Karpas-422 (cell line): Measurements from ENCODE around the gene GRM4. TPM values are rescaled to one million over a fixed set of nuclear protein-coding genes. Genes with fewer than 3 reads are reported as not detected.

Experiments used
- DNase-seq: peaks from one replicate; pipeline ENCODE4 v3.0.0-alpha.2; 2015
- H2AFZ ChIP-seq: fragments of 200-600 bp; sonication (generic); 2 replicates; pipeline ENCODE4 v1.6.1; 2014; ENCODE audit warnings: antibody characterized with exemption, low read length, mixed read lengths
- H3K27ac ChIP-seq: fragments of 200-600 bp; sonication (generic); 2 replicates; pipeline ENCODE4 v1.5.1; 2014; ENCODE audit warnings: mild to moderate bottlenecking, low read length, moderate library complexity
- H3K27me3 ChIP-seq: fragments of 200-600 bp; sonication (generic); 2 replicates; pipeline ENCODE4 v1.6.1; 2014; ENCODE audit warnings: low read length, mixed read lengths
- H3K36me3 ChIP-seq: fragments of 200-600 bp; sonication (generic); 2 replicates; pipeline ENCODE4 v1.6.1; 2014; ENCODE audit warnings: low read length, mixed read lengths; ENCODE audit not compliant: insufficient read depth
- H3K4me1 ChIP-seq: fragments of 200-600 bp; sonication (generic); 2 replicates; pipeline ENCODE4 v1.6.1; 2014; ENCODE audit warnings: mild to moderate bottlenecking, low read length, mixed read lengths
- H3K4me2 ChIP-seq: fragments of 200-600 bp; sonication (generic); 2 replicates; pipeline ENCODE4 v1.6.1; 2014; ENCODE audit warnings: low read length, low read depth, mild to moderate bottlenecking; ENCODE audit not compliant: poor library complexity, severe bottlenecking
- H3K4me3 ChIP-seq: fragments of 200-600 bp; sonication (generic); 2 replicates; pipeline ENCODE4 v1.5.1; 2014; ENCODE audit warnings: mild to moderate bottlenecking, antibody characterized with exemption, low read length, mixed read lengths
- H3K79me2 ChIP-seq: fragments of 200-600 bp; sonication (generic); 2 replicates; pipeline ENCODE4 v1.6.1; 2014; ENCODE audit warnings: mild to moderate bottlenecking, low read length, mixed read lengths
- H3K9ac ChIP-seq: fragments of 200-600 bp; sonication (generic); 2 replicates; pipeline ENCODE4 v1.6.0; 2014; ENCODE audit warnings: low read length
- H3K9me2 ChIP-seq: fragments of 200-600 bp; sonication (generic), shearing (Covaris generic); replicated peaks from 2 replicates; pipeline ENCODE4 v1.6.0; 2014; ENCODE audit warnings: mild to moderate bottlenecking, low read length, moderate library complexity; ENCODE audit not compliant: insufficient read depth
- H3K9me3 ChIP-seq: fragments of 300-700, 200-600 bp; sonication (generic); 2 replicates; pipeline ENCODE4 v1.6.1; 2014; ENCODE audit warnings: low read length, mixed read lengths
- H4K20me1 ChIP-seq: fragments of 200-600 bp; sonication (generic); 2 replicates; pipeline ENCODE4 v1.6.1; 2014; ENCODE audit warnings: mild to moderate bottlenecking, antibody characterized with exemption, low read length, low read depth; ENCODE audit not compliant: insufficient read depth
- total RNA-seq: library from RNA; depleted of rRNA; stranded (reverse); fragments of >200 nt; shearing (Covaris generic); gene quantifications from 2 replicates; pipeline ENCODE4 v1.2.3, GENCODE V29; 2014; ENCODE audit warnings: low replicate concordance

GRM4 gene
- total RNA-seq, 1 experiment from 2014 or later, result not detected

DNA sequence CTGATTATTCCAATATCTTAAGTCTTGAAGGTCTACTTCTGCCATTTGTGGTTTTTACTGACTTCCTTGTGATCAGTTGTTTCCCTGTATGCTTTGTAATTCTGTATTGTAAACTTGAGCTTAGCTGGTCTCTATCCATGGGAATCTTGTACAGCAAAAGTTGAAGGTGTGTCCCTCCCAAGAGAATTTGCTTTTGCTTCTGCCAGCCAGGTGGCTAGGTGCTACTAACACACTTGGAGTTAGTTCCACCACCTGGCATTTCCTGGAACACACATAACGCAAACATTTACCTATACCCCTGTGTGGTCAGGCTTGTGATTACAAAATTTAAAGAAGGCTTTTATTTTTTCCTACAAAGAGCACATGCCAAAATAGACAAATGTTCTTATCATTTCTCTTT lies 141.2 kb downstream of the GRM4 start:
- no peaks in the 10 kb centered on the region for H3K36me3 ChIP-seq

DNA sequence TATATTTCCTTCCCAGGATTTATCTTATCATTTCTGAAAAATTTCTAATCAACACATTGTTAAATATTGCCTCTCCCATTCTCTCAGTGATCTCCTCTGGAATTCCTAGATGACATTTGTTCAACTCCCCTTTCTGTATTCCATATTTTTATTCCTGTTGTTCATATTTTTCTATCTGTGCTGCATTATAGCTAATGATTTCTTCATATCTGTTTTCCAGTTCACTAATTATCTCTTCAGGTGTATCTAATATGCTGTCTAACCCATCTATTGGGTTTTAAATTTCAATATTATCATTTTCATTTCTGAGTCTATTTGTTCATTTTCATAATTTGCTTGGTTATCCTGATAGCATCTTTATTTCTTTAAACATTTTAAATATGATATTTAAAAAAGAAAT lies 141.9 kb downstream of the GRM4 start:
- no peaks in the 10 kb centered on the region for H4K20me1 ChIP-seq
- H3K27me3 ChIP-seq, result no peaks in the 10 kb centered on the region
- no peak overlapping the region for H3K27ac ChIP-seq
- no peaks in the 10 kb centered on the region for H3K4me1 ChIP-seq
- no peaks in the 10 kb centered on the region for H3K9me3 ChIP-seq
- H3K79me2 ChIP-seq, result no peaks in the 10 kb centered on the region
- H3K9me2 ChIP-seq, result no peaks in the 10 kb centered on the region
- no peak for DNase-seq
- no peaks in the 10 kb centered on the region for H3K36me3 ChIP-seq
- no peak overlapping the region for H3K4me2 ChIP-seq
- H2AFZ ChIP-seq, result no peak overlapping the region
- H3K9ac ChIP-seq, result no peak overlapping the region
- no peak overlapping the region for H3K4me3 ChIP-seq

More for the DNA sequence above, 141.2 kb downstream of the GRM4 start:
- no peaks in the 10 kb centered on the region for H3K27me3 ChIP-seq
- no peaks in the 10 kb centered on the region for H3K9me2 ChIP-seq
- H2AFZ ChIP-seq, result no peak overlapping the region
- no peaks in the 10 kb centered on the region for H4K20me1 ChIP-seq
- H3K27ac ChIP-seq, result no peak overlapping the region
- no peak for DNase-seq
- H3K4me2 ChIP-seq, result no peak overlapping the region
- H3K79me2 ChIP-seq, result no peaks in the 10 kb centered on the region
- H3K4me3 ChIP-seq, result no peak overlapping the region
- no peak overlapping the region for H3K9ac ChIP-seq
- H3K9me3 ChIP-seq, result no peaks in the 10 kb centered on the region
- H3K4me1 ChIP-seq, result no peaks in the 10 kb centered on the region

DNA sequence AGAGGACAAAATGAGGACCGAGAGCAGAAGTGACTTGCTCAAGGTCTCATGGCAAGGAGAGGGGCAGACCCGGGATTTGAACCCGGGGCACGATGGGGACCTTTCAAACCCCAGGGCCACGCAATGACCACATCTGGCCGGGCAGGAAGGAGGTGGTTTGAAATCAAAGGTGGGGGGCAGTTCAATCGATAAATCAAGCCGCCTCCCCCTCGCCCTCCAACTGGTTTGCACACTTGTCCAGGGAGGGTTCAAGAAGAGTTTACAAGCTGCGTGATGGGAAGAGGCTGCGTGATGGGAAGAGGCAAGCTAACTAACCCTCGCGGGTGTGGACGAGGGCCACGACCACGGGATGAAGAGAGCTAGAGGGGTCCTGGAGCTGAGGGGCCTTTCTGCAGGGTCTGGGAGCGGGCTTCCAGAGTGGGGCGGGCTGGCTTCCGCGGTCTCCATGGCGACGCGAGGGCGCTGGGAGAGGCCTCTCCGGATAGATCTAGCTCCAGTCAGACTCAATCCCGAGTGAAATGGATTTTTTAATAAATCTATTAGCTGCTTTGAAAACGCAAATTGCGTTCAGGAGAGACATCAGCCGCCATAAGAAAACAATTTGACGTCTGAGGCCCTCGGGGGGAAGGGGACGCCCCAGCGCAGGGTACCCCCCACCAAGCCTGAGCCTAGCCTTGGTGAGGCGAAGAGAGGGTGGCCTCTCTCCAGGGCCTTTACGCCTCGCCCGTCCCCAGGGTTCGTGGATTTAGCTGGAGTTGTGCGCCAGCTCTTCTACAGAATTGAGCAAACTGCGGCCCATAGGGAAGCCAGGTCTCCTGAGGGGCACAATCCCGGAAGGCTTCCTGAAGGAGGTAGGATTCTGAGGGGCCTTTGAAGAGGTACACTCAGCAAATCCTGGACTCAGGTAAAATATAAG lies 143.9 kb downstream of the GRM4 start:
- Histone ChIP-seq H3K36me3 (no peaks in the 10 kb centered on the region), H3K27ac (no peak overlapping the region), H3K79me2 (no peaks in the 10 kb centered on the region), H3K9ac (no peak overlapping the region), H3K27me3 (no peaks in the 10 kb centered on the region), H3K4me1 (no peaks in the 10 kb centered on the region), H3K9me2 (no peaks in the 10 kb centered on the region), H3K4me2 (no peak overlapping the region), H2AFZ (no peak overlapping the region), H3K9me3 (0 out of 2 replicates have a peak, but pooled peaks cover 5% of the 10 kb centered on the region), H4K20me1 (no peaks in the 10 kb centered on the region), H3K4me3 (no peak overlapping the region)
- DNase-seq, result no peak

DNA sequence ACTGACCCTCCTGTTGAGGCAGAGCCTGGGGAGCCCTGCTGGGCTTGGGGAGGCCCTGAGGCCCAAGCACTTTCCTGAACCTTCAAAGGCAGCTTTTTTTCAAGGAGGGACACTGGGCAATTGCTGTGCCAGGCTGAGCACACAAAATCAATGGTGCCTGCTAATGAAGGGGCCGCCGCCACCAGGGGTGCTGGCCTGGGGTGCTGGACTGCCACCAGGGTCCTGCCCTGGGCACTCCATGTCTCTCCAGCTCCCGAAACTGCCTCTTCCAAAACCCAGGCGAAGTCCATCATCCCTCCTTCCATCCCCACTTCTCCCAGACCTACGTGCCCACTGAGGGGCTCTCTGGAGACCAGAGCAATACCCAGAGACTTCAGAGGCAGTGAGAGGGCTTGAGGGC lies 145.6 kb downstream of the GRM4 start:
- Histone ChIP-seq H3K9me2 (no peaks in the 10 kb centered on the region), H3K79me2 (no peaks in the 10 kb centered on the region), H3K4me2 (no peak overlapping the region), H3K4me3 (no peak overlapping the region), H3K27ac (no peak overlapping the region), H4K20me1 (no peaks in the 10 kb centered on the region), H3K36me3 (no peaks in the 10 kb centered on the region), H2AFZ (no peak overlapping the region), H3K27me3 (no peaks in the 10 kb centered on the region), H3K4me1 (no peaks in the 10 kb centered on the region), H3K9ac (no peak overlapping the region), H3K9me3 (0 out of 2 replicates have a peak, but pooled peaks cover 5% of the 10 kb centered on the region)
- DNase-seq, result no peak

DNA sequence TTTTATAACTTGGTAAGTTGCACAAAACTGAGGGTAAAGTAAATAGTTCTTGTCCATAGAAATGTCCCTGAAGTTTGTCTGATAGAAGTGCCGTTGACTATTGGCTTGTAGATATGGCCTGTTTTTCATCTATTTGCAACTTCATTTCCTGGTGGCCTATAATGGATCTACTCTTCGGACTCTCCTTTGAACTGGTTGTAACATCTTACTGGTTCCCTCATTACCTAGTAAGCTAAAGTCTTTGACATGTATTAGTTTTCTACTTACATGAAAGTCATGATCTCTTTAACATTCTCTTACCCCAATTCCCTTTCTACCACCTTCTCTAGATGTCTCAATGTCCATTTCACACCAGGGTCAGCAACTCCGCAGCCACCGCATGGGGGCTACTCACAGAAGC lies 146.3 kb downstream of the GRM4 start:
- Histone ChIP-seq H3K4me3 (no peak overlapping the region), H3K36me3 (no peaks in the 10 kb centered on the region), H3K4me1 (no peaks in the 10 kb centered on the region), H3K9ac (no peak overlapping the region), H4K20me1 (no peaks in the 10 kb centered on the region), H3K27ac (no peak overlapping the region), H3K79me2 (no peaks in the 10 kb centered on the region), H2AFZ (no peak overlapping the region), H3K27me3 (no peaks in the 10 kb centered on the region), H3K9me2 (no peaks in the 10 kb centered on the region), H3K9me3 (0 out of 2 replicates have a peak, but pooled peaks cover 5% of the 10 kb centered on the region), H3K4me2 (no peak overlapping the region)
- no peak for DNase-seq

DNA sequence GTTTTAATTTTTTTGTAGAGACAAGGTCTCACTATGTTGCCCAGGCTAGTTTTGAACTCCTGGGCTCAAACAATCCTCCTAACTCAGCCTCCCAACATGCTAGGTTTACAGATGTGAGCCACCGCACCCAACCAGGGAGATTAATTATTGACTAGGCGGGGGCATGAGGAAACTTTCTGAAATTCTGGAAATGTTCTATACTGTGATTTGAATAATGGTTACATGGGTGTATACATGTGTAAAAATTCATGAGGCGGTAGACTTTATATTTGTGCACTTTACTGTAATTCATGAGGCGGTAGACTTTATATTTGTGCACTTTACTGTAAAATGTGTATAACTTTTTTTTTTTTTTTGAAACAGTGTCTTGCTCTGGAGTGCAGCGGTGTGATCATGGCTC lies 147.2 kb downstream of the GRM4 start:
- Histone ChIP-seq H3K4me2 (no peak overlapping the region), H3K27me3 (no peaks in the 10 kb centered on the region), H3K9ac (no peak overlapping the region), H3K4me3 (no peak overlapping the region), H3K9me3 (0 out of 2 replicates have a peak, but pooled peaks cover 5% of the 10 kb centered on the region), H2AFZ (no peak overlapping the region), H3K79me2 (no peaks in the 10 kb centered on the region), H3K27ac (no peak overlapping the region), H3K36me3 (no peaks in the 10 kb centered on the region), H4K20me1 (no peaks in the 10 kb centered on the region), H3K4me1 (no peaks in the 10 kb centered on the region), H3K9me2 (no peaks in the 10 kb centered on the region)
- DNase-seq, result no peak

DNA sequence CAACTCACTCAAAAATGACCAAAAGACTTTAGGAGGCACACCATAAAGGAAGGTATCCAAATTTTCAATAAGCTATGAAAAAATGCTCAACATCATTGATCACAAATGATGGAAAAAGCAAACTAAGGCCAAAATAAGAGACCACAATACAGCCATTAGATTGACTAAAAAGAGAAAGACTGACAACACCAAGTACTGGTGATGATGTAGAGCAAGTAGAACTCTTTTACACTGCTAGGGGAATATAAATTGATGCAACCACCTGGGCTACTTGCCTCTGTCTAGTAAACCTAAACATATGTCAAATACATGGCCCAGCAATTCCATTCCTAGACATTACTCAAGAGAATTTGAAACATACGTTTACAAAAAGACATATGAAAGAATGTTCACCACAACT lies 148.6 kb downstream of the GRM4 start:
- no peak overlapping the region for H3K4me3 ChIP-seq
- H3K4me2 ChIP-seq, result no peak overlapping the region
- H4K20me1 ChIP-seq, result no peaks in the 10 kb centered on the region
- no peak overlapping the region for H3K9ac ChIP-seq
- no peaks in the 10 kb centered on the region for H3K27me3 ChIP-seq
- no peaks in the 10 kb centered on the region for H3K79me2 ChIP-seq
- DNase-seq, result no peak
- no peaks in the 10 kb centered on the region for H3K4me1 ChIP-seq
- no peaks in the 10 kb centered on the region for H3K36me3 ChIP-seq
- H2AFZ ChIP-seq, result no peak overlapping the region
- H3K27ac ChIP-seq, result no peak overlapping the region
- H3K9me2 ChIP-seq, result no peaks in the 10 kb centered on the region
- H3K9me3 ChIP-seq, result 0 out of 2 replicates have a peak, but pooled peaks cover 5% of the 10 kb centered on the region

DNA sequence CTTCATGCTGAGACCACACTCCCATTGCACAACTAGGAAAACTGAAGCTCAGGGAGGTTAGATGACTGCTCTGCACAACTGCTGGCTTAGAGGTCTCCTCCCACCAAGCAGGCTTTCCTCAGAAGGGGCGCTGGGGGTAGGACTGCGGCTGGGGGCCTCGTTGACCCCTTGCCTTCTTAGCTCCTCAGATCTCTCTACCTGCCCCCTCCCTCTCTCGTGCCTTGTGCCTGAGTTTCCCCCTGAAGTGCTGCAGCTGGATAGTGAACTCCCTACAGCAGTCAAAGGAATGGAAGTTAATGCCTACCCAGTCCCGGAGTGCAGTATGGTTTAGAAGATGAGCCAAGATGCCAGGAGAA lies 149.8 kb downstream of the GRM4 start:
- Histone ChIP-seq H3K36me3 (no peaks in the 10 kb centered on the region), H3K27ac (no peak overlapping the region), H3K9ac (no peak overlapping the region), H3K4me3 (no peak overlapping the region), H3K9me2 (no peaks in the 10 kb centered on the region), H3K9me3 (0 out of 2 replicates have a peak, but pooled peaks cover 5% of the 10 kb centered on the region), H2AFZ (no peak overlapping the region), H3K79me2 (no peaks in the 10 kb centered on the region), H3K4me1 (no peaks in the 10 kb centered on the region), H3K4me2 (no peak overlapping the region), H4K20me1 (no peaks in the 10 kb centered on the region), H3K27me3 (no peaks in the 10 kb centered on the region)
- DNase-seq, result no peak
